K562 (cell line): ENCODE data around the gene CCN5. TPM values are rescaled to one million over a fixed set of nuclear protein-coding genes. Genes with fewer than 3 reads are reported as not detected.

Experiments
- CHD4 ChIP-seq: fragments of 200-600 bp; sonication (generic); IDR thresholded peaks from 3 replicates; pipeline ENCODE4 v1.6.1; 2012; ENCODE audit warnings: low read depth, mild to moderate bottlenecking, mixed read lengths, low read length, inconsistent platforms; ENCODE audit not compliant: insufficient read depth, insufficient replicate concordance, poor library complexity, severe bottlenecking
- CREM ChIP-seq: IDR thresholded peaks from 2 replicates; pipeline ENCODE4 v1.6.1; 2014; ENCODE audit warnings: antibody characterized with exemption, low read depth
- DPF2 ChIP-seq: fragments of 450-650 bp; IDR thresholded peaks from 2 replicates; pipeline ENCODE4 v1.6.1; 2016
- EHMT2 ChIP-seq: fragments of 450-650 bp; IDR thresholded peaks from 2 replicates; pipeline ENCODE4 v1.6.1; 2018; ENCODE audit warnings: antibody characterized with exemption
- ELK3 ChIP-seq: fragments of 450-650 bp; formaldehyde crosslinking; IDR thresholded peaks from 2 replicates; pipeline ENCODE4 v1.4.0; 2020; ENCODE audit warnings: mild to moderate bottlenecking
- KLF1 ChIP-seq: fragments of 450-650 bp; IDR thresholded peaks from 2 replicates; pipeline ENCODE4 v1.6.1; 2016; ENCODE audit warnings: missing genetic modification characterization, missing compliant biosample characterization
- NBN ChIP-seq: fragments of 450-650 bp; IDR thresholded peaks from 2 replicates; pipeline ENCODE4 v1.6.1; 2016; ENCODE audit warnings: low read depth, mild to moderate bottlenecking
- POLR3A ChIP-seq: IDR thresholded peaks from 2 replicates; pipeline ENCODE4 v1.6.1; 2011; ENCODE audit warnings: borderline replicate concordance, mild to moderate bottlenecking, moderate library complexity; ENCODE audit not compliant: insufficient read length, insufficient read depth; ENCODE audit errors: extremely low read depth
- PTTG1 ChIP-seq: fragments of 450-650 bp; IDR thresholded peaks from 2 replicates; pipeline ENCODE4 v1.6.1; 2016; ENCODE audit warnings: low read depth, mild to moderate bottlenecking, missing genetic modification characterization, missing compliant biosample characterization
- REST ChIP-seq, 2 experiments: fragments of 450-650 bp; formaldehyde crosslinking in 1 of 2; IDR thresholded peaks; 2 replicates each; pipeline versions ENCODE4 v1.4.0 to v1.6.1; 2014 to 2020; ENCODE audit warnings: mild to moderate bottlenecking in 2 of 2, borderline replicate concordance in 1 of 2, low read depth in 1 of 2
- SIX5 ChIP-seq, 2 experiments: IDR thresholded peaks; 2 replicates each; pipeline ENCODE4 v1.6.1; 2011; ENCODE audit warnings: low read length in 2 of 2, borderline replicate concordance in 1 of 2, low read depth in 1 of 2, mild to moderate bottlenecking in 1 of 2, moderate library complexity in 1 of 2; ENCODE audit not compliant: insufficient read depth in 1 of 2
- TEAD4 ChIP-seq, 2 experiments: sonication (generic) in 1 of 2; formaldehyde crosslinking in 1 of 2; IDR thresholded peaks; 2 replicates each; pipeline versions ENCODE4 v1.6.1 to v1.8.0; 2012 to 2022; ENCODE audit warnings: borderline replicate concordance in 1 of 2, inconsistent platforms in 1 of 2, low read length in 1 of 2, mild to moderate bottlenecking in 1 of 2, missing genetic modification reagents in 1 of 2
- THRB ChIP-seq: fragments of 450-650 bp; formaldehyde crosslinking; conservative IDR thresholded peaks from 2 replicates; pipeline ENCODE4 v1.4.0; 2022; ENCODE audit warnings: mild to moderate bottlenecking, missing genetic modification characterization
- ZNF165 ChIP-seq: fragments of 250-450 bp; sonication (Bioruptor Pico); IDR thresholded peaks from 2 replicates; pipeline ENCODE4 v1.4.0; 2020; ENCODE audit warnings: borderline replicate concordance
- polyA plus RNA-seq, 8 experiments: library from polyadenylated mRNA; depleted of rRNA in 4 of 8; stranded (reverse) in 5 of 8; unstranded in 3 of 8; fragments of >200 nt; fragmentation: Nextera tagmentation in 2 of 8; fragmentation: Illumina TruSeq in 1 of 8; extraction: Ambion mirVana in 2 of 8; extraction: Trizol in 1 of 8; gene quantifications; 2 replicates each; pipeline versions ENCODE4 v1.2.1 to v1.2.3, GENCODE V29; 2011 to 2014; ENCODE audit warnings: inconsistent platforms in 1 of 8, missing spikeins in 1 of 8
- total RNA-seq, 7 experiments: library from RNA; depleted of rRNA in 6 of 7; stranded (reverse); fragments of >200 nt in 6 of 7; fragmentation: Illumina TruSeq in 2 of 7; extraction: Trizol in 2 of 7; gene quantifications; 2 replicates each; pipeline versions ENCODE4 v1.2.1 to v1.2.3, GENCODE V29; 2011 to 2021; ENCODE audit warnings: low replicate concordance in 1 of 7
- TF ChIP-seq, protein P1 (sequence below): fragments of 250-450 bp; sonication (Bioruptor Pico); IDR thresholded peaks from 2 replicates; pipeline ENCODE4 v1.5.0; 2021

The CCN5 gene
- total and polyA plus RNA-seq, 9 of the 15 experiments (the other 6 are each of a cell fraction or from before 2014, with no cell fraction given): not detected

GRCh38 chr20:44736170-44737021 is 21.2 kb downstream of the CCN5 start (continued):
- TF ChIP-seq ZNF165: no peak
- TF ChIP-seq REST (IDR thresholded peaks at IDR 0.05; ENCODE audit: borderline replicate concordance): peak; percentile 76
- TF ChIP-seq REST (CRISPR knock-in tag; IDR thresholded peaks at IDR 0.05; ENCODE audit: low read depth): no peak
- TF ChIP-seq, protein P1, sequence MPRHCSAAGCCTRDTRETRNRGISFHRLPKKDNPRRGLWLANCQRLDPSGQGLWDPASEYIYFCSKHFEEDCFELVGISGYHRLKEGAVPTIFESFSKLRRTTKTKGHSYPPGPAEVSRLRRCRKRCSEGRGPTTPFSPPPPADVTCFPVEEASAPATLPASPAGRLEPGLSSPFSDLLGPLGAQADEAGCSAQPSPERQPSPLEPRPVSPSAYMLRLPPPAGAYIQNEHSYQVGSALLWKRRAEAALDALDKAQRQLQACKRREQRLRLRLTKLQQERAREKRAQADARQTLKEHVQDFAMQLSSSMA: no peak
- TF ChIP-seq EHMT2: peak; percentile 61; the same call in 1 of the 2 replicates
- no peak for TF ChIP-seq ELK3 (CRISPR knock-in tag)
- TF ChIP-seq TEAD4 (IDR thresholded peaks at IDR 0.05; ENCODE audit: low read length): no peak
- no peak for TF ChIP-seq TEAD4 (CRISPR knock-in tag; IDR thresholded peaks at IDR 0.05; ENCODE audit: borderline replicate concordance)
- TF ChIP-seq DPF2: no peak
- TF ChIP-seq PTTG1 (tag): no peak
- no peak for TF ChIP-seq POLR3A
- TF ChIP-seq NBN: no peak
- peak; percentile 67 to 74; a peak in 3 of 4 replicates for TF ChIP-seq SIX5 (IDR thresholded peaks at IDR 0.05; ENCODE audit: borderline replicate concordance in 1 of 2, insufficient read depth in 1 of 2, low read depth in 1 of 2, low read length in 2 of 2)
- no peak for TF ChIP-seq KLF1 (tag)
- TF ChIP-seq THRB: no peak
- no peak for TF ChIP-seq CHD4
- peak; percentile 71 for TF ChIP-seq CREM
